HG02798 (cell line): ENCODE measurements around the gene FRY.

Experiments used
- ATAC-seq: cut with Tn5 transposase; IDR thresholded peaks from one replicate; pipeline ENCODE4 v1.9.1; 2021; ENCODE audit warnings: mild to moderate bottlenecking; ENCODE audit not compliant: unreplicated experiment, poor library complexity

FRY gene

DNA sequence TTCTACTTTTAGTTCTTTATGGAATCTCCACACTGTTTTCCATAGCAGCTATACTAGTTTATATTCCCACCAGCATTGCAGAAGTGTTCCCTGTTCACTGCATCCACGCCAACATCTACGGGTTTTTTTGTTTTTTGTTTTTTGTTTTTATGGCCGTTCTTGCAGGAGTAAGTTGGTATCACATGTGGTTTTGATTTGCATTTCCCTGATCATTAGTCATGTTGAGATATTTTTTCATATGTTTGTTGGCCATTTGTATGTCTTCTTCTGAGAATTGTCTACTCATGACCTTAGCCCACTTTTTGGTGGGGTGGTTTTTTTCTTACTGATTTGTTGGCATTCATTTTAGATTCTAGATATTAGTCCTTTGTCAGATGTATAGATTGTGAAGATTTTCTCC, 89.7 kb downstream of the FRY start:
- no peak for ATAC-seq

DNA sequence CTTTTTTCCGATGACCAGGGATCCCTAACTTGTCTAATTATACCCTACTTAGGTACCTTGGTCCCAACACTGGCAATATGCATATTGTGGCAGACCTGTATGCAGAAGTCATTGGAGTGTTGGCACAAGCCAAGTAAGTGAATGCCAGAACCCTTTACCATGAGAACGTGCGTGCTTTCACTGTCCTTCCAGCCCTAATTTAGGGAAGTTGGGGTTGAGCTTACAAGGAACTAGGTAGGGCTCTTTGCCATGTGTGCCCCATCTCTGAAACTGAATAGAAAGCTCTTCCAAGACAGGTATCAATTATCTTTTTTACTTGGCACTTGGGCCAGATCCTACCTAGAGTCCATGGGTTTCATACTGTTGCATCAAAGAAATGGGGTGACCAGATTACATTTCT, 93.2 kb downstream of the FRY start:
- no peak for ATAC-seq

- no peak for ATAC-seq
Observed at GRCh38 chr13:32125221-32125689, 93.7 kb downstream of the FRY start.

DNA sequence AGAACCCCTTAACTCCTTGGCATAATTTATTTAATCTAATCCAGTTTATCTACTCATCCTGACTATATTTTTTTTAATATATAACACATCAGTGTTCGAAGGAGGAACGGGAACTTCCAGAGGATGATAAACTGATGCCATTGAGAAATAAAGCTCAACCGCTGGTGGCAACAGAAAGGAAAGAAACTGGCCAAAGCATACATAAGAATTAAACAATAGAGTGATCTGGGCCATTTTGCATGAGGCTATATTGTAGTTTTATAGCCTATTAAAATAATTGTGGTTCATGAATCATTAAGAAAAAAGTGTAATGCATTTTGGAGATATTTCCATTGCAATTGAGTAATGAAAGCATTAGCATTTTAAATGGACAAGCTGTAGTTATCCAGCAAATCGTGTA, 94.2 kb downstream of the FRY start:
- no peak for ATAC-seq

DNA sequence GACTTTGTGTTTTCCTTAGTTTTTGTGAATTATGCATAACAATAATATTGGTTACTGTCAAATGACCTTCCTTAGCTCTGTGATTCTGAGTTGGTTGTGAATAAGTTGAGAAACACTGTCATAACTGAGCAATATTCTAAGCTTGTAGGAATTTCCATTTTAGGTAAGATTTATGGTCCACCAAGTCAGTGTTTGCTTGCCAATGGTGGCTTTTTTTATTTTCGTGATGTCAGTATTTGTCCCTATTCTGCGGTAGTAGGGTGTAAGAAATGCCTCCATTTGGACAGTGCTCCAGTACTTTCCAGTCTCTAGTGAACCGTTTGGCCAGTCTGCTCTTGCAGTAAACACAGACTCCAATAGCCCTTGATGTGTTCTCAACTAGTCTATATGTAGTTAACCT, 94.7 kb downstream of the FRY start:
- ATAC-seq, result no peak

DNA sequence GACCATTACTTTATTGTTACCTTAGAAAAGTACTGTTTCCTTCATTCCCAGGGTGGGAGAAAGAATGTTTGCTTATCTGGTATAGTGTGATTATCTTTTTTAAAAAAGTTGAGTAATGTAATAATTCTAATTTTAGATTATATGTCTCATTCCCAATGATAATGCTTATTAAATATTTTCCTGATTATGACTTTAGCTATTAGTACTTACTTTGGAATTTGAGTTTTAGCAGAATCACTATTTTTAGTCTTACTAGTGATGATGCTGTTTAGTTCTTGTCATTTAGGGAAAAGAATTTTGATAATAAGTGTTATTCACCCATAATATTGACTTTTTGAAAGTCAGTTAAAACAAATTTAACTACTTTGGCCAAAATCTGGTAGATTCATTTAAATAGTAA, 95.2 kb downstream of the FRY start:
- no peak for ATAC-seq

DNA sequence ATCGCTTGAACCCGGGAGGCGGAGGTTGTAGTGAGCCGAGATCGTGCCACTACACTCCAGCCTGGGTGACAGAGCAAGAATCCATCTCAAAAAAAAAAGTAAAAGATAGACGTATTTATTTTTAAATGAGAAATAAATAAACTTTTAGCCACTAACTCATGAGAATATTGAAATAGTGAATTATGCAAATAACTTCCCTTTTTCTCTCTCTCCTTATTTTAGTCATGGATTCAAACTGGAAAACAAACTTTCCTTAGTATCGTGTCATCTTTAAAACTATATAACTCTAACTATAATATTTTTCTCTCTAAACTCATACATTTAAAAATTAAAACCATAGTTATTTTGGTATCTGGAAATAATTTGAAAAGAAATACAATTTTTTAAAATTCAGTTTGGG, 96.1 kb downstream of the FRY start:
- no peak for ATAC-seq

DNA sequence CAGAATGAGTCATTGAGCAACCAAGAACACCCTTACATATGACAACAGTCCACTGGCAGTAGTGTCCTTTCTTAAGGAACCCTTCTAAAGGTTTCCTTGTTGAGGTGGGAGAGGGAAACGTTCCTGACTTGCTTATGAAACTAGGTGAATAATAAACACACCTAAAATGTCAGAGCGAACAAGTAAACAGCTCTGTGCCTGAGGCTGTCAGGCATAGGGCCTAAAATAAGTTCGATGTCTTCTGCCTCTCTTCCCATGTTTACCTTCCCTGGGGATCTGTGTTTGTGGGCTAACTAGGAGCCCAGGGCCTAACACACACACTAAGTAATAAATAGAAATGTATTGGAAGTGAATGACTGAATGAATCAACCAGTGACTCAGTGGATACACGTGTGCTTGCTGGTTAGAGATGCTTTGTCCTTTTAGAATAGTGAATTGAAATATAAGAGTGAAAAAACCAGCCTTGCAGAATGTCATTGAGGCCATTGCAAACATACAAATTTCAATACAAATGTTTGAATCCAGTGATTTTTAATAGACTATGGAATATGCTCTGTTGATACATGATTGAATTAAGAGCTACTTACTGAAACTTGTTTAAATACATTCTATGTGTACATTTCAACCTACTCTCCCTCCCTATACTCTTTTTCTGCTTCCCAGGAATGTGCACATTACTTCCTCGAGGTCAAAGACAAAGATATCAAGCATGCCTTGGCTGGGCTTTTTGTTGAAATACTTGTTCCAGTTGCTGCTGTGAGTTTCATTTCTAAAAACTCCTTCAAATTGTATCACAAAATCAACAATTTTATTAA, 102.9 kb downstream of the FRY start:
- ATAC-seq, result no peak

DNA sequence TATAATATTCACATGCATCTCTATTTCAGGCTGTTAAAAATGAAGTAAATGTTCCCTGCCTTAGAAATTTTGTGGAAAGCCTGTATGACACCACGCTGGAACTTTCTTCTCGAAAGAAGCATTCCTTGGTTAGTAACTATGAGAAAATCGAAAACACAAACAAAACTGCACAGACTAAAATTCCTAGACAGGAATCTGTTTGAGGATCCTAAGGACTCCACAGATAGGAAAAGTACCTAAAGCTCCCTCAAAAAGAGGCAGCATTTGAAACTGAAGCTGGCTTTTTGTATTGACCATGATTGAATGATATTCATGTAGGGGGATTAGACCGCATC, 103.4 kb downstream of the FRY start:
- no peak for ATAC-seq

DNA sequence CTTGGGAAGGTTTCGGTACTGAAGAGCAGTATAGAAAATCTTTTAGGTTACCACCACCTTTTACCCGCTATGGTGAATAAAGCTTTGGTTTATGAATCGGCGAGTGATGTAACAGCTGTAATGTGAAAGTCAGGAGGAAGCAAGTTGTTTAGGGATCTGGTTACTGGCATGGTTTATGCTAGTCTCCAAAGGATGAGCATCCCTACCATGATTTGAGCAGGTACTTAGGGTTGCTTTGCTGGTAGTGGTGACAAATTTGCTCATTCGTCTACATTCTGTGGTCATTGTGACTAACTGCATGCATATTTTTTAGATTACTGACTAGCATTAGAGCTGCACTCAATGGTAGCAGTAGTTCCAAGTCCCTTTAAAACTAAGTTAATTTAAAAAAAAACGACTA, 104.1 kb downstream of the FRY start:
- ATAC-seq, result no peak

GRCh38 chr13:32136061-32136460, 104.5 kb downstream of the FRY start:
- ATAC-seq, result no peak

DNA sequence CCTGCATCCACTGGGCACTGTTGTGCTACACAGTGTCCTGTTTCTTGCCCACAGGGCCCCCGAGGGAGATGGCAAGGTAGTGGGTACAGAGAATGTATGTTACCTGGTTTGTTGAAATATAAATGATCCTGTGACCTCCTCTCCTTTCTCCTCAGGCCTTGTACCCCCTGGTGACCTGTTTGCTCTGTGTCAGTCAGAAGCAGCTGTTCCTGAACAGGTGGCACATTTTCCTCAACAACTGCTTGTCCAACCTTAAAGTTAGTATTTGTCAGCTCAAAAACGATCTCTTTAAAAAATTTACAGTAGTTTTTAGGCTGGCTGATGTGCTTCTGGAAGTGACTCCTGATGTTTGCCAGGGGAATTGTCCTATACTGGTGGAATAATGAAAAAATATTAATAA, 105.1 kb downstream of the FRY start:
- no peak for ATAC-seq

DNA sequence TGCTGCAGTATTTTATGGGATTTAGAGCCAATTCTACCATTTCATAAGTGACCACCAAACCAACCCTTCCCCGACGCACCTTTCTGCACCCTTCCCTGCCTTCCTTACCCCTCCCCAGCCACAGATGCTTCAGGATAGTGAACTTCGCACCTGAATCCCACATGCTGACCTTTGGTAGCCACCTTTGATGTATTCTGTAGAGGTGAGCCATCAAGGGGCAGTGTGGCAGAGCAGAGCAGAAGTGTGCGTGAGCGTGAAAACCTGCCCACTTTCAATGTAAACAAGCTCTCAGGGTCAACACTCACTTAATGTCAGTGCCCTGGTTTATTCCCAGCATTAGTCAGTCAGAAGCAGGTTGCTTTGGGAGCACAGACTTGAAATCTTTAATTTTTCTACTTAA, 107.7 kb downstream of the FRY start:
- no peak for ATAC-seq

DNA sequence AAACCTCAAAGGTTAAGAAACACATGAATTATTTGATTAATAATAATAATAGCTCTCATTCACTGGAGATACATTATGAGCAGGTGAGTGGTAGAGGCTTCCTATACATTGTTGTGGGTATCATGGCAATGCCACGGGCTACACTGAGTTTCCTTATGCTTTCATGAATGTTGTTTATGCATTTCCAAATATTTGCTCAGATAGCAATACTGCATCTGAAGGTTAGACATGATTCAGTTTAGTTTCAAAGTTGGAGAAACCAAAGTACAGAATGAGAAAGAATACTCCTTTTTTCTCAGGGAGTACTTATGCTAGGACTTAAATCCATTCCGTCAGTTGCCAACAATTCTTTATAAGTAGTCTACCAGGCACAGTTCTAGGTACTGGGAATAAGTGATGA, 108.5 kb downstream of the FRY start:
- no peak for ATAC-seq

GRCh38 chr13:32141462-32141861, 109.9 kb downstream of the FRY start:
- no peak for ATAC-seq

GRCh38 chr13:32142115-32142514, 110.5 kb downstream of the FRY start:
- no peak for ATAC-seq

- ATAC-seq, result no peak
Observed at GRCh38 chr13:32142956-32143375, 111.4 kb downstream of the FRY start.

GRCh38 chr13:32147193-32147592, 115.6 kb downstream of the FRY start:
- no peak for ATAC-seq

DNA sequence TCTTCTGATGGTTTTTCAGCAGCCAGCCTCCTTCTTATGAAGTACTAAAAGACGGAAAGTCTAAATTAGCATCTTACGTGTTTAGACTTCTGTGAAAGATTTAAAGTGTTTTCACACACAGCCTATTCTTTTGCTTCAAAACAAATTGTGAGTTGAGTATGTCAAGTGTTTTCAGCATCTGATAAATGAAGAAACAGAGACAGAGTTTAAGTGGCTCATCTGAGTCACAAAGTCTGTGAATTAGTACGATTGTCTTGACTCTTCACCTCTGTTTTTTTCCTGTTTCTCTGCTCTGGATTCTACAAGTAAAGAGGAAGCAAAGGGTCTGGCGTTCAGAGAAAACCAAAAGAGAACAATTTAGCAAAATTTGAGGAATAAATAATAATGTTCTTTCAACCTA, 116.4 kb downstream of the FRY start:
- no peak for ATAC-seq

- no peak for ATAC-seq
Observed at GRCh38 chr13:32150239-32150638, 118.7 kb downstream of the FRY start.

DNA sequence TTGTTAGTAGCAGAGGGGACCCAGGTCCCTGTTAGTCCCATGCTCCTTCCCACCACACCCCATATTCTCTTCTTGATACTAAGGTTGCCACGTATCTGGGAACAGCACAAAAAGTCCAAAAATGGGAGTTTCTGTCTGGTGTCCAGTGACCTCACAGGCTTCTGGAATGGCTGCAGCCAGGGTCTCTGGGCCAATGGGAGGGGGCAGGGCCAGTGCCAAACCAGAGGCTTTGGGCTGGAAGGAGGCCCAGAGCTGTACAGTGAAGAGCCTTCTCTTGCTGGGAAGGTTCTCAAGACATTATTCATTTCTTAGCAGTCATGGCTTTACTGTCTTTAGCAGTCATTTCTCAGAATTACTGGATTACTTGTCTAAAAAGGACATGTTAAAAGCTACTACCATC, 119.2 kb downstream of the FRY start:
- no peak for ATAC-seq

GRCh38 chr13:32151240-32151639, 119.7 kb downstream of the FRY start:
- no peak for ATAC-seq

DNA sequence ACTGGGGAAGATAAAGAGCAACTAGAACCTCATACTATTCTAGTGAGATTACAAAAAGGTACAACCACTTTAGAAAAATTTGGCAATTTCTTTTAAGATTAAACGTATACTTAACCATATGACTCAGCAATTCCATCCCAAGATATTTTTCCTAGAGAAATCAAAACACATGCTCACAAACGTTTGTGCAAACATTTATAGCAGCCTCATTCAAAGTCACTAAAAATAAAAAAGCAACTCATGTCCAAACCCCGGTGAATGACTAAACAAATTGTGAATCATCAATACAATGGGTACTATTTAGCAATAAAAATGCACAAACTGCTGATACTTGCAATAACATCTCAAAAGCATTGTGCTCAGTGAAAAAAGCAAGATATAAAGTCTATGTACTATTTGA, 121.5 kb downstream of the FRY start:
- no peak for ATAC-seq
